ENCODE measurements around the gene PRKN.

Gene PRKN

GRCh38 chr6:161557333-161558107 lies 1170.0 kb downstream of the PRKN start:
- Histone ChIP-seq H3K9me3 (ENCODE audit: control insufficient read depth, insufficient read depth, low read depth, low read length) (peaks cover 11% of the 10 kb centered on the region; the same call in 1 of the 2 replicates), H3K27ac (ENCODE audit: low read depth, low read length) (no peak overlapping the region), H3K36me3 (ENCODE audit: control insufficient read depth, insufficient read depth, low read length) (no peaks in the 10 kb centered on the region), H3K27me3 (ENCODE audit: control insufficient read depth, insufficient read depth, low read length) (no peaks in the 10 kb centered on the region), H3K4me3 (ENCODE audit: low read depth, low read length) (no peak overlapping the region), H3K4me1 (ENCODE audit: control insufficient read depth, insufficient read depth, low read length) (no peaks in the 10 kb centered on the region), H3K9ac (ENCODE audit: low read length) (no peak overlapping the region)

GRCh38 chr6:161554883-161555282 lies 1172.7 kb downstream of the PRKN start:
- Histone ChIP-seq H3K27me3 (ENCODE audit: control insufficient read depth, insufficient read depth, low read length) (no peaks in the 10 kb centered on the region), H3K36me3 (ENCODE audit: control insufficient read depth, insufficient read depth, low read length) (no peaks in the 10 kb centered on the region)

GRCh38 chr6:161549977-161550655 lies 1177.5 kb downstream of the PRKN start:
- Histone ChIP-seq H3K4me1 (ENCODE audit: control insufficient read depth, insufficient read depth, low read length) (no peaks in the 10 kb centered on the region), H3K9ac (ENCODE audit: low read length) (no peak overlapping the region), H3K9me3 (ENCODE audit: control insufficient read depth, insufficient read depth, low read depth, low read length) (peaks cover 8% of the 10 kb centered on the region; the same call in 1 of the 2 replicates), H3K36me3 (ENCODE audit: control insufficient read depth, insufficient read depth, low read length) (no peaks in the 10 kb centered on the region), H3K27ac (ENCODE audit: low read depth, low read length) (no peak overlapping the region), H3K4me3 (ENCODE audit: low read depth, low read length) (no peak overlapping the region), H3K27me3 (ENCODE audit: control insufficient read depth, insufficient read depth, low read length) (no peaks in the 10 kb centered on the region)

More at GRCh38 chr6:161554883-161555282, 1172.7 kb downstream of the PRKN start:
- Histone ChIP-seq H3K27ac (ENCODE audit: low read depth, low read length) (no peak overlapping the region), H3K9ac (ENCODE audit: low read length) (no peak overlapping the region), H3K4me1 (ENCODE audit: control insufficient read depth, insufficient read depth, low read length) (no peaks in the 10 kb centered on the region), H3K9me3 (ENCODE audit: control insufficient read depth, insufficient read depth, low read depth, low read length) (peaks cover 11% of the 10 kb centered on the region; the same call in 1 of the 2 replicates), H3K4me3 (ENCODE audit: low read depth, low read length) (no peak overlapping the region)

- Histone ChIP-seq H3K4me3 (ENCODE audit: low read depth, low read length) (no peak overlapping the region), H3K27me3 (ENCODE audit: control insufficient read depth, insufficient read depth, low read length) (no peaks in the 10 kb centered on the region), H3K36me3 (ENCODE audit: control insufficient read depth, insufficient read depth, low read length) (no peaks in the 10 kb centered on the region), H3K9ac (ENCODE audit: low read length) (no peak overlapping the region), H3K9me3 (ENCODE audit: control insufficient read depth, insufficient read depth, low read depth, low read length) (peaks cover under 1% of the 10 kb centered on the region; the same call in 1 of the 2 replicates), H3K4me1 (ENCODE audit: control insufficient read depth, insufficient read depth, low read length) (no peaks in the 10 kb centered on the region), H3K27ac (ENCODE audit: low read depth, low read length) (no peak overlapping the region)
Observed at GRCh38 chr6:161548713-161549296, 1178.8 kb downstream of the PRKN start.

- no peaks in the 10 kb centered on the region for H3K27me3 ChIP-seq (ENCODE audit: control insufficient read depth, insufficient read depth, low read length)
- H3K36me3 ChIP-seq (ENCODE audit: control insufficient read depth, insufficient read depth, low read length): no peaks in the 10 kb centered on the region
Observed at GRCh38 chr6:161547617-161548016, 1179.9 kb downstream of the PRKN start.

GRCh38 chr6:161546632-161547031 lies 1180.9 kb downstream of the PRKN start:
- H3K4me1 ChIP-seq (ENCODE audit: control insufficient read depth, insufficient read depth, low read length): no peaks in the 10 kb centered on the region
- no peaks in the 10 kb centered on the region for H3K9me3 ChIP-seq (ENCODE audit: control insufficient read depth, insufficient read depth, low read depth, low read length)
- H3K9ac ChIP-seq (ENCODE audit: low read length): no peak overlapping the region
- no peak overlapping the region for H3K27ac ChIP-seq (ENCODE audit: low read depth, low read length)
- H3K4me3 ChIP-seq (ENCODE audit: low read depth, low read length): no peak overlapping the region
- no peaks in the 10 kb centered on the region for H3K27me3 ChIP-seq (ENCODE audit: control insufficient read depth, insufficient read depth, low read length)
- H3K36me3 ChIP-seq (ENCODE audit: control insufficient read depth, insufficient read depth, low read length): no peaks in the 10 kb centered on the region

More at GRCh38 chr6:161547617-161548016, 1179.9 kb downstream of the PRKN start:
- Histone ChIP-seq H3K4me1 (ENCODE audit: control insufficient read depth, insufficient read depth, low read length) (no peaks in the 10 kb centered on the region), H3K9ac (ENCODE audit: low read length) (no peak overlapping the region), H3K4me3 (ENCODE audit: low read depth, low read length) (no peak overlapping the region), H3K9me3 (ENCODE audit: control insufficient read depth, insufficient read depth, low read depth, low read length) (no peaks in the 10 kb centered on the region), H3K27ac (ENCODE audit: low read depth, low read length) (no peak overlapping the region)

- no peak overlapping the region for H3K9ac ChIP-seq (ENCODE audit: low read length)
- H3K27me3 ChIP-seq (ENCODE audit: control insufficient read depth, insufficient read depth, low read length): no peaks in the 10 kb centered on the region
- H3K36me3 ChIP-seq (ENCODE audit: control insufficient read depth, insufficient read depth, low read length): no peaks in the 10 kb centered on the region
- H3K27ac ChIP-seq (ENCODE audit: low read depth, low read length): no peak overlapping the region
- no peak overlapping the region for H3K4me3 ChIP-seq (ENCODE audit: low read depth, low read length)
- no peaks in the 10 kb centered on the region for H3K4me1 ChIP-seq (ENCODE audit: control insufficient read depth, insufficient read depth, low read length)
- H3K9me3 ChIP-seq (ENCODE audit: control insufficient read depth, insufficient read depth, low read depth, low read length): no peaks in the 10 kb centered on the region
Observed at GRCh38 chr6:161545741-161546140, 1181.8 kb downstream of the PRKN start.

GRCh38 chr6:161544801-161545480 lies 1182.6 kb downstream of the PRKN start:
- H3K27me3 ChIP-seq (ENCODE audit: control insufficient read depth, insufficient read depth, low read length): no peaks in the 10 kb centered on the region

GRCh38 chr6:161543684-161544309 lies 1183.8 kb downstream of the PRKN start:
- Histone ChIP-seq H3K27ac (ENCODE audit: low read depth, low read length) (no peak overlapping the region), H3K4me1 (ENCODE audit: control insufficient read depth, insufficient read depth, low read length) (no peaks in the 10 kb centered on the region)

More at GRCh38 chr6:161544801-161545480, 1182.6 kb downstream of the PRKN start:
- Histone ChIP-seq H3K4me3 (ENCODE audit: low read depth, low read length) (no peak overlapping the region), H3K9ac (ENCODE audit: low read length) (no peak overlapping the region), H3K4me1 (ENCODE audit: control insufficient read depth, insufficient read depth, low read length) (no peaks in the 10 kb centered on the region), H3K36me3 (ENCODE audit: control insufficient read depth, insufficient read depth, low read length) (no peaks in the 10 kb centered on the region), H3K27ac (ENCODE audit: low read depth, low read length) (no peak overlapping the region), H3K9me3 (ENCODE audit: control insufficient read depth, insufficient read depth, low read depth, low read length) (no peaks in the 10 kb centered on the region)

GRCh38 chr6:161542346-161542980 lies 1185.1 kb downstream of the PRKN start:
- Histone ChIP-seq H3K9me3 (ENCODE audit: control insufficient read depth, insufficient read depth, low read depth, low read length) (no peaks in the 10 kb centered on the region), H3K27ac (ENCODE audit: low read depth, low read length) (no peak overlapping the region), H3K4me1 (ENCODE audit: control insufficient read depth, insufficient read depth, low read length) (no peaks in the 10 kb centered on the region), H3K9ac (ENCODE audit: low read length) (no peak overlapping the region), H3K27me3 (ENCODE audit: control insufficient read depth, insufficient read depth, low read length) (no peaks in the 10 kb centered on the region), H3K36me3 (ENCODE audit: control insufficient read depth, insufficient read depth, low read length) (no peaks in the 10 kb centered on the region), H3K4me3 (ENCODE audit: low read depth, low read length) (no peak overlapping the region)

More at GRCh38 chr6:161543684-161544309, 1183.8 kb downstream of the PRKN start:
- no peaks in the 10 kb centered on the region for H3K36me3 ChIP-seq (ENCODE audit: control insufficient read depth, insufficient read depth, low read length)
- H3K9ac ChIP-seq (ENCODE audit: low read length): no peak overlapping the region
- H3K4me3 ChIP-seq (ENCODE audit: low read depth, low read length): no peak overlapping the region
- no peaks in the 10 kb centered on the region for H3K9me3 ChIP-seq (ENCODE audit: control insufficient read depth, insufficient read depth, low read depth, low read length)
- H3K27me3 ChIP-seq (ENCODE audit: control insufficient read depth, insufficient read depth, low read length): no peaks in the 10 kb centered on the region

Data from HUES6 (cell line).